HepG2 (cell line): ENCODE measurements around the gene NACC2. TPM values are rescaled to one million over a fixed set of nuclear protein-coding genes. Genes with fewer than 3 reads are reported as not detected.

ENCODE experiments used
- ADNP ChIP-seq: sonication (generic); formaldehyde crosslinking; IDR thresholded peaks from 2 replicates; pipeline ENCODE4 v1.4.0; 2020; ENCODE audit warnings: missing genetic modification reagents
- THYN1 ChIP-seq: sonication (generic); formaldehyde crosslinking; IDR thresholded peaks from 2 replicates; pipeline ENCODE4 v1.8.1; 2023; ENCODE audit warnings: low read depth, mild to moderate bottlenecking, moderate library complexity, missing genetic modification reagents, borderline replicate concordance
- ZNF33A ChIP-seq: sonication (generic); formaldehyde crosslinking; IDR thresholded peaks from 2 replicates; pipeline ENCODE4 v1.5.1; 2020; ENCODE audit warnings: missing genetic modification reagents, mild to moderate bottlenecking, moderate library complexity, borderline replicate concordance
- ZNF354B ChIP-seq: sonication (generic); formaldehyde crosslinking; IDR thresholded peaks from 2 replicates; pipeline ENCODE4 v1.8.0; 2022; ENCODE audit warnings: mild to moderate bottlenecking, missing genetic modification reagents
- ZNF383 ChIP-seq: sonication (generic); formaldehyde crosslinking; IDR thresholded peaks from 2 replicates; pipeline ENCODE4 v1.4.0; 2020; ENCODE audit warnings: missing genetic modification reagents, mild to moderate bottlenecking, borderline replicate concordance
- ZNF432 ChIP-seq: sonication (generic); formaldehyde crosslinking; IDR thresholded peaks from 2 replicates; pipeline ENCODE4 v1.5.0; 2020; ENCODE audit warnings: missing genetic modification reagents, mild to moderate bottlenecking, borderline replicate concordance
- ZNF543 ChIP-seq: sonication (generic); formaldehyde crosslinking; IDR thresholded peaks from 2 replicates; pipeline ENCODE4 v1.4.0; 2020; ENCODE audit warnings: mild to moderate bottlenecking, missing genetic modification reagents
- ZNF772 ChIP-seq: sonication (generic); formaldehyde crosslinking; IDR thresholded peaks from 2 replicates; pipeline ENCODE4 v1.5.0; 2020; ENCODE audit warnings: mild to moderate bottlenecking, missing genetic modification reagents
- polyA plus RNA-seq, 8 experiments: library from polyadenylated mRNA; depleted of rRNA in 3 of 8; stranded (reverse) in 7 of 8; unstranded in 1 of 8; fragments of >200 nt; fragmentation: Illumina TruSeq in 4 of 8; extraction: Trizol in 4 of 8; gene quantifications; 2 replicates each; pipeline versions ENCODE4 v1.2.1 to v1.2.3, GENCODE V29; 2011 to 2016; ENCODE audit warnings: low read depth in 4 of 8, missing spikeins in 1 of 8, mixed read lengths in 1 of 8; ENCODE audit not compliant: insufficient read depth in 1 of 8
- total RNA-seq, 5 experiments: library from RNA; depleted of rRNA; stranded (reverse); fragments of >200 nt; fragmentation: Illumina TruSeq; extraction: Trizol; gene quantifications; 2 replicates each; pipeline ENCODE4 v1.2.3, GENCODE V29; 2016; ENCODE audit warnings: low read depth in 1 of 5
- TF ChIP-seq, protein P1 (sequence below): sonication (generic); formaldehyde crosslinking; IDR thresholded peaks from 2 replicates; pipeline ENCODE4 v1.4.0; 2020; ENCODE audit warnings: mild to moderate bottlenecking, low read depth, missing genetic modification reagents
- TF ChIP-seq, protein P2 (sequence below): IDR thresholded peaks from 2 replicates; pipeline ENCODE4 v1.4.0; 2020; ENCODE audit warnings: mild to moderate bottlenecking, missing genetic modification reagents
- TF ChIP-seq, protein P3 (sequence below): sonication (generic); formaldehyde crosslinking; IDR thresholded peaks from 2 replicates; pipeline ENCODE4 v1.4.0; 2020; ENCODE audit warnings: mild to moderate bottlenecking, low read depth, missing genetic modification reagents
- TF ChIP-seq, protein P4 (sequence below): sonication (generic); formaldehyde crosslinking; IDR thresholded peaks from 2 replicates; pipeline ENCODE4 v1.9.0; 2021; ENCODE audit warnings: mild to moderate bottlenecking, missing genetic modification reagents
- TF ChIP-seq, protein P5 (sequence below): sonication (generic); formaldehyde crosslinking; IDR thresholded peaks from 2 replicates; pipeline ENCODE4 v1.4.0; 2020; ENCODE audit warnings: missing genetic modification reagents

Gene NACC2
- total and polyA plus RNA-seq, 2 of the 13 experiments (the other 11 are each of a cell fraction or from before 2014, with no cell fraction given): 5.9 to 12.3 TPM

DNA sequence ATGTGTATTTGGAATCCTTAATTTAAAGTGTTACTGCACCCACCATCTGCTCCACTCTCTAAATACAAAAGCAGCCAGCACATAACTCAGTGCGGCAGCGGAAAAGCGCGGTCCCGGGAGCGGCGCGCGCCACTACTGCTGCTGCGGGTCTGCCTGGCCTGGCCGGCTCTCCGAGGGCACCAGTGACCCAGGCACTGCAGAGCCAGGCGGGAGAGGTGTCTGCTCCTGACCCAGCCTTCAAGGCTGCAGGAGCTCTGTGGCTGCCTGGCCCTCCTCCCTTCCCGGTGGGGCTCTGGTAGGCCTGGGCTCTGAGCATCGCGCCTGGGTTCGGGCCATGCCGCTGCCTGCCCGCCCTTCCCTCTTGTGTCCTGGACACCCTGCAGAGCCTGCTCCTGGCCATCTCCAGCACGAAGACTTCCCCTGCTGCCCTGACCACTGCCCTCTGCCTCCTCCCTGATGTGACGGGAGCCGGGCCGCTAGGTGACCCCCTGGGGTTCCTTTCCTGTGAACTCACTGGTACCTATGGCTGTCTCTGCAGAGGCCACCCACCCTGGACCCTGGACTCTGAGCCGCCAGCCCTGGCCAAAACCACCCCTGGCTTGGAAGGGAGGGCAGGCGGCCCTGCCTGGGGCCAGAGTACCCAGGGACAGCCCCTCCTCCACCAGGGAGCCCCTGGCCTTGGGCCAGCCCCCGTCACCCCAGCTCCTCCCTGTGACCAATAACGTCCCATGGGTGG is 101.2 kb downstream of the NACC2 start (continued):
- TF ChIP-seq ZNF354B (CRISPR knock-in tag) (no peak), THYN1 (CRISPR knock-in tag) (0 out of 2 replicates have a peak, but pooled peaks have one; percentile 34), ADNP (no peak), ZNF432 (CRISPR knock-in tag) (no peak), ZNF33A (CRISPR knock-in tag) (no peak), ZNF772 (CRISPR knock-in tag) (peak; percentile 94), ZNF543 (CRISPR knock-in tag) (peak; percentile 41; the same call in 1 of the 2 replicates), ZNF383 (no peak)
- TF ChIP-seq, protein P1, sequence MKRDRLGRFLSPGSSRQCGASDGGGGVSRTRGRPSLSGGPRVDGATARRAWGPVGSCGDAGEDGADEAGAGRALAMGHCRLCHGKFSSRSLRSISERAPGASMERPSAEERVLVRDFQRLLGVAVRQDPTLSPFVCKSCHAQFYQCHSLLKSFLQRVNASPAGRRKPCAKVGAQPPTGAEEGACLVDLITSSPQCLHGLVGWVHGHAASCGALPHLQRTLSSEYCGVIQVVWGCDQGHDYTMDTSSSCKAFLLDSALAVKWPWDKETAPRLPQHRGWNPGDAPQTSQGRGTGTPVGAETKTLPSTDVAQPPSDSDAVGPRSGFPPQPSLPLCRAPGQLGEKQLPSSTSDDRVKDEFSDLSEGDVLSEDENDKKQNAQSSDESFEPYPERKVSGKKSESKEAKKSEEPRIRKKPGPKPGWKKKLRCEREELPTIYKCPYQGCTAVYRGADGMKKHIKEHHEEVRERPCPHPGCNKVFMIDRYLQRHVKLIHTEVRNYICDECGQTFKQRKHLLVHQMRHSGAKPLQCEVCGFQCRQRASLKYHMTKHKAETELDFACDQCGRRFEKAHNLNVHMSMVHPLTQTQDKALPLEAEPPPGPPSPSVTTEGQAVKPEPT (CRISPR knock-in tag): no peak
- TF ChIP-seq, protein P2, sequence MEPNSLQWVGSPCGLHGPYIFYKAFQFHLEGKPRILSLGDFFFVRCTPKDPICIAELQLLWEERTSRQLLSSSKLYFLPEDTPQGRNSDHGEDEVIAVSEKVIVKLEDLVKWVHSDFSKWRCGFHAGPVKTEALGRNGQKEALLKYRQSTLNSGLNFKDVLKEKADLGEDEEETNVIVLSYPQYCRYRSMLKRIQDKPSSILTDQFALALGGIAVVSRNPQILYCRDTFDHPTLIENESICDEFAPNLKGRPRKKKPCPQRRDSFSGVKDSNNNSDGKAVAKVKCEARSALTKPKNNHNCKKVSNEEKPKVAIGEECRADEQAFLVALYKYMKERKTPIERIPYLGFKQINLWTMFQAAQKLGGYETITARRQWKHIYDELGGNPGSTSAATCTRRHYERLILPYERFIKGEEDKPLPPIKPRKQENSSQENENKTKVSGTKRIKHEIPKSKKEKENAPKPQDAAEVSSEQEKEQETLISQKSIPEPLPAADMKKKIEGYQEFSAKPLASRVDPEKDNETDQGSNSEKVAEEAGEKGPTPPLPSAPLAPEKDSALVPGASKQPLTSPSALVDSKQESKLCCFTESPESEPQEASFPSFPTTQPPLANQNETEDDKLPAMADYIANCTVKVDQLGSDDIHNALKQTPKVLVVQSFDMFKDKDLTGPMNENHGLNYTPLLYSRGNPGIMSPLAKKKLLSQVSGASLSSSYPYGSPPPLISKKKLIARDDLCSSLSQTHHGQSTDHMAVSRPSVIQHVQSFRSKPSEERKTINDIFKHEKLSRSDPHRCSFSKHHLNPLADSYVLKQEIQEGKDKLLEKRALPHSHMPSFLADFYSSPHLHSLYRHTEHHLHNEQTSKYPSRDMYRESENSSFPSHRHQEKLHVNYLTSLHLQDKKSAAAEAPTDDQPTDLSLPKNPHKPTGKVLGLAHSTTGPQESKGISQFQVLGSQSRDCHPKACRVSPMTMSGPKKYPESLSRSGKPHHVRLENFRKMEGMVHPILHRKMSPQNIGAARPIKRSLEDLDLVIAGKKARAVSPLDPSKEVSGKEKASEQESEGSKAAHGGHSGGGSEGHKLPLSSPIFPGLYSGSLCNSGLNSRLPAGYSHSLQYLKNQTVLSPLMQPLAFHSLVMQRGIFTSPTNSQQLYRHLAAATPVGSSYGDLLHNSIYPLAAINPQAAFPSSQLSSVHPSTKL (CRISPR knock-in tag): peak; percentile 74
- TF ChIP-seq, protein P3, sequence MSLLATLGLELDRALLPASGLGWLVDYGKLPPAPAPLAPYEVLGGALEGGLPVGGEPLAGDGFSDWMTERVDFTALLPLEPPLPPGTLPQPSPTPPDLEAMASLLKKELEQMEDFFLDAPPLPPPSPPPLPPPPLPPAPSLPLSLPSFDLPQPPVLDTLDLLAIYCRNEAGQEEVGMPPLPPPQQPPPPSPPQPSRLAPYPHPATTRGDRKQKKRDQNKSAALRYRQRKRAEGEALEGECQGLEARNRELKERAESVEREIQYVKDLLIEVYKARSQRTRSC (CRISPR knock-in tag): no peak
- TF ChIP-seq, protein P4, sequence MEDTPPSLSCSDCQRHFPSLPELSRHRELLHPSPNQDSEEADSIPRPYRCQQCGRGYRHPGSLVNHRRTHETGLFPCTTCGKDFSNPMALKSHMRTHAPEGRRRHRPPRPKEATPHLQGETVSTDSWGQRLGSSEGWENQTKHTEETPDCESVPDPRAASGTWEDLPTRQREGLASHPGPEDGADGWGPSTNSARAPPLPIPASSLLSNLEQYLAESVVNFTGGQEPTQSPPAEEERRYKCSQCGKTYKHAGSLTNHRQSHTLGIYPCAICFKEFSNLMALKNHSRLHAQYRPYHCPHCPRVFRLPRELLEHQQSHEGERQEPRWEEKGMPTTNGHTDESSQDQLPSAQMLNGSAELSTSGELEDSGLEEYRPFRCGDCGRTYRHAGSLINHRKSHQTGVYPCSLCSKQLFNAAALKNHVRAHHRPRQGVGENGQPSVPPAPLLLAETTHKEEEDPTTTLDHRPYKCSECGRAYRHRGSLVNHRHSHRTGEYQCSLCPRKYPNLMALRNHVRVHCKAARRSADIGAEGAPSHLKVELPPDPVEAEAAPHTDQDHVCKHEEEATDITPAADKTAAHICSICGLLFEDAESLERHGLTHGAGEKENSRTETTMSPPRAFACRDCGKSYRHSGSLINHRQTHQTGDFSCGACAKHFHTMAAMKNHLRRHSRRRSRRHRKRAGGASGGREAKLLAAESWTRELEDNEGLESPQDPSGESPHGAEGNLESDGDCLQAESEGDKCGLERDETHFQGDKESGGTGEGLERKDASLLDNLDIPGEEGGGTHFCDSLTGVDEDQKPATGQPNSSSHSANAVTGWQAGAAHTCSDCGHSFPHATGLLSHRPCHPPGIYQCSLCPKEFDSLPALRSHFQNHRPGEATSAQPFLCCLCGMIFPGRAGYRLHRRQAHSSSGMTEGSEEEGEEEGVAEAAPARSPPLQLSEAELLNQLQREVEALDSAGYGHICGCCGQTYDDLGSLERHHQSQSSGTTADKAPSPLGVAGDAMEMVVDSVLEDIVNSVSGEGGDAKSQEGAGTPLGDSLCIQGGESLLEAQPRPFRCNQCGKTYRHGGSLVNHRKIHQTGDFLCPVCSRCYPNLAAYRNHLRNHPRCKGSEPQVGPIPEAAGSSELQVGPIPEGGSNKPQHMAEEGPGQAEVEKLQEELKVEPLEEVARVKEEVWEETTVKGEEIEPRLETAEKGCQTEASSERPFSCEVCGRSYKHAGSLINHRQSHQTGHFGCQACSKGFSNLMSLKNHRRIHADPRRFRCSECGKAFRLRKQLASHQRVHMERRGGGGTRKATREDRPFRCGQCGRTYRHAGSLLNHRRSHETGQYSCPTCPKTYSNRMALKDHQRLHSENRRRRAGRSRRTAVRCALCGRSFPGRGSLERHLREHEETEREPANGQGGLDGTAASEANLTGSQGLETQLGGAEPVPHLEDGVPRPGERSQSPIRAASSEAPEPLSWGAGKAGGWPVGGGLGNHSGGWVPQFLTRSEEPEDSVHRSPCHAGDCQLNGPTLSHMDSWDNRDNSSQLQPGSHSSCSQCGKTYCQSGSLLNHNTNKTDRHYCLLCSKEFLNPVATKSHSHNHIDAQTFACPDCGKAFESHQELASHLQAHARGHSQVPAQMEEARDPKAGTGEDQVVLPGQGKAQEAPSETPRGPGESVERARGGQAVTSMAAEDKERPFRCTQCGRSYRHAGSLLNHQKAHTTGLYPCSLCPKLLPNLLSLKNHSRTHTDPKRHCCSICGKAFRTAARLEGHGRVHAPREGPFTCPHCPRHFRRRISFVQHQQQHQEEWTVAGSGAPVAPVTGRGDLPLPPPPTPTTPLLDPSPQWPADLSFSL (CRISPR knock-in tag): no peak
- TF ChIP-seq, protein P5, sequence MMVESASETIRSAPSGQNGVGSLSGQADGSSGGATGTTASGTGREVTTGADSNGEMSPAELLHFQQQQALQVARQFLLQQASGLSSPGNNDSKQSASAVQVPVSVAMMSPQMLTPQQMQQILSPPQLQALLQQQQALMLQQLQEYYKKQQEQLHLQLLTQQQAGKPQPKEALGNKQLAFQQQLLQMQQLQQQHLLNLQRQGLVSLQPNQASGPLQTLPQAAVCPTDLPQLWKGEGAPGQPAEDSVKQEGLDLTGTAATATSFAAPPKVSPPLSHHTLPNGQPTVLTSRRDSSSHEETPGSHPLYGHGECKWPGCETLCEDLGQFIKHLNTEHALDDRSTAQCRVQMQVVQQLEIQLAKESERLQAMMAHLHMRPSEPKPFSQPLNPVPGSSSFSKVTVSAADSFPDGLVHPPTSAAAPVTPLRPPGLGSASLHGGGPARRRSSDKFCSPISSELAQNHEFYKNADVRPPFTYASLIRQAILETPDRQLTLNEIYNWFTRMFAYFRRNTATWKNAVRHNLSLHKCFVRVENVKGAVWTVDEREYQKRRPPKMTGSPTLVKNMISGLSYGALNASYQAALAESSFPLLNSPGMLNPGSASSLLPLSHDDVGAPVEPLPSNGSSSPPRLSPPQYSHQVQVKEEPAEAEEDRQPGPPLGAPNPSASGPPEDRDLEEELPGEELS (CRISPR knock-in tag): peak; percentile 72
